CD4-positive, alpha-beta T cell treated with Interleukin-4 for 4 hours (primary cell): Measurements from ENCODE around the gene HOXB1.

ENCODE experiments used
- DNase-seq: peaks from one replicate; pipeline ENCODE4 v3.0.0-alpha.2; 2020

Gene HOXB1

DNA sequence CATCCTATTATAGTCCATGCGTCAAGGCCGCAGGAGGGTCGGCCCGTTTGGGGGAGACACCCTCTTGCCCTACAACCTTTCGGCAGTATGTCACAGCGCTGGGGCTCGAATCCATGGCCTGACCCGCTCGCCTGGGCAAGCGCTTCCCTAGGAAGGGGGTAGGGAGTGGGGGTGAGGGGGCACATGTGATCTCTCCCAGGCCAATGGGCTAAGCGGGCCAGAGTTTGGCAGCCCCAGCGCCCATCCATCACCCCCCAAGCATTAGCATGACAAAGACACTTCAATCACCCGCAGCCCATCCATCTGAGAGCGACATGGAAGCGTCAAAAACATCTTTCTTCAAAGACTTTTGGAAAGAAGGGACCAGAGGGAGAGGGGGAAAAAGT lies at the start of gene HOXB1:
HOXB1 (minus strand) TSS at position 125 of the 386 bp plus-strand sequence; CDS start at position 18, 107 bp downstream.
- no peak for DNase-seq

DNA sequence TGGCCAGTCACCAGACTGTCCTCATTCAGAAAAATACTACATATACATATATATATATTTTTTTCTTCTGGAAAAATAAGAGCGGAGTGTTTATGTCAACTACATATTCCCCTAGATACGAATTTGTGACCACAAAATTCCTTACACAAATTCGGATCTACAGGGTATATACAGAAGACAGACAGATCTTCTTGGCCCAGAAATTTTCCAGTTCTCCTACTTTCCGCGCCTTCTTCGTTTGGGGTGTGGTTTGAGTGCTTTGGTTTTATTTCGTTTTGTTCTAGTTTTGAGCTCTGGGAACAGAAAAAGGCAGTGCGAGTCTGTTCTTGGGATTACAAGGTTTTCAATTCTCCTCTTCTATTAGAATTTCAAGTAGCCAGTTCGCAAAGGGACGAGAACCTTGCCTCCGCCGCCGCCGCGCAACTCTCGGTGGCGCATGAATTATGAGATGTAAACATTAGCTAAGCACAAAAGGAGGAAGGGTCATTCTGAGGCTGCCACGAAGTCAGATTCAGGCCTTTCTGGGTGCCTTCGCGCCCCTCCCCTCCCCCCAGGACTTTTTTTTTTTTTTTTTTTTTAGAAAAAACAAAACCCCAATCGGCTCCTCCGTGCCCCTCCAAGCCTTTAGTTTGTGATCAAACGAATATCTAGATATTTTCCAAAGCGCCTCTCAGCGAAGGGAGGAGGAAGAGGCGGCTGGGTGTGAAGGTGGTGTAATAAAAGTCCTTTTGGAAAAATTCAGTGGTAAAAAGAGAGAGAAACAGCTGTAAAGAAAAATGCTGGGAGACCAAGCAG lies 49.1 kb upstream of the HOXB1 start:
- no peak for DNase-seq

DNA sequence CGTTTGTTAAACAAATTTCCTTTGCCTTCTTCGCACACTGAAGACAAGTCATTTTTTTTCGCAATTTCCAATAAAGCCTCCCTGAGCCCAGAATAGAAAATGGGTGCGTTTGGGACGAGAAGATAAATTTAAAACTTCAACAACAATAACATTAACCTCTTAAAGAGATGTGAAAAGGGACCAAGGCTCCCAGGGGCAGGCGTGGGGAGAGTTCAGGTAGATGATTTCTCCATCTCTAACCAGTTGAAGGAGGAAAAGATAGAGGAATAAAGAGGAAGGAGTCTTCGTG lies 48.6 kb upstream of the HOXB1 start:
- DNase-seq: no peak

DNA sequence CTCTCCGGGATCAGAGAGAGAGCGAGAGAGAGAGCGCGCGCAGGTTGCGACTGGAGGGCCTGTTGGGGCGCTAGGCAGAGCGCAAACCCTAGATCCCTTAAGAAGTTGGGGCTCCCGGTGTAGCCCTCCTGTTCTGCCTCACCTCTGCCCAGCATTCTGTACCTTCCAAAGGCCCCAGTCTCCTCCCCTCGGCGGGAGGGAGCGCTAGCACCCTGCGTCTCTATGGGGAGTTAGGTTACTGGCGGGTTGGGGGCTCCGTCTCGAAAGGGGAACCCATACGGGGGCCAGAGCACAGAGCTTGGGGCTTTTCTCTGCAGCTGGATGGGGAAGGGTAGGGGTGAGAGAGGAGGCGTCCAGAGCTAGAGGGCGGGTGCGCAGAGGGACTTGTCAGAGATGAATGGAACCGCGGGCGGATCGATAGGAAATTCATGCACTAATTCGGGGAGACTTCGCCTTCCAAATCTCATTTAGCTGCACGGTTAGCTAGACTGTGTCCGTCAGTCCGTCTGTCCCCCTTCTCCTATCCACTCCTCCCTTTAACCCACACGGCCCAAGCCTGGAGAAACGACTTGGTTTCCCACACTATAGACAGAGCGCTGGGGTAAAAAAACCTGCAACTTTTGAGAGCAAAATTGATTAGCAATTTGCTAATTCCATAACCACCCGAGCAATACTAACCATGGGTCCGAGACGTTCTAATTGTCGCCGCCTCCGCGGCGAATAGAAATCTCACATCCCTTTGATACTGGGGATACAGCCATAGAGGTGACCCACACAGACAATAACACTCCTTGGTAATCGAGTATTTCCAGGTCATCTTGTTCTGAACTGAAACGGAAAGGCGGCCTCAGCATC lies 48.0 kb upstream of the HOXB1 start:
- no peak for DNase-seq

DNA sequence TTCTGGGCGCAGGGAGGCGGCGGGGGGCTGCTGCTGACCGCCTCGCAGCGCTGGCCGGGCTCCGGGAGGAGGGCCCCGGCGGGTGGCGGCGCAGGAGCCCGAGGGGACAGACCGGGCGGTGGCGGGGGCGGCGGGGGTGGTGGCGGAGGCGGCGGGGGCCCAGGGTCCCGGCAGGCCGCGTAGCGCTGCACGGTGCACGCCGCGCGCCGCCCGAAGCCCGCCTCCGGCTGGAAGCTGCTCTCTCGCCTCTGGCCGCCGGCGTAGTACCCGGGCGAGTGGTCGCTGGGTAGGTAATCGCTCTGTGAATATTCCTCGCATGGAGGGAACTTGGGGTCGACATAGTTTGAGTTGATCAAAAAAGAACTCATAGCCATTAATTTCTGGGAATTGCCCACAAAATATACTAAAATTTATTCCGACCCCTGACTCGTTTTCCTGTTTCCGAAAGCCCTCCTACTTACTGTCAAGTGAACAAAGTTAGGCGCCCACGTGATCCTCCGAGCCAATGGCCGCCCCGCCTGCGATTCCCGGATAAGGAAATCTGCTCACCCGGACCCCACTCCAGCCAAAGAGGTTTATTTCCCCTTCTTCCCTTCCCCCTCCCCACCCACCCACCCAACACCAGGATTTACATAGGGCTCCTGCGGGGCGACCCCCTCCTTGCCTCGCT lies 47.3 kb upstream of the HOXB1 start, which contains the start of gene HOXB4:
HOXB4 (minus strand) TSS at position 405 of the 670 bp plus-strand sequence; CDS start at position 374, 31 bp downstream.
- DNase-seq: peak; percentile 71

DNA sequence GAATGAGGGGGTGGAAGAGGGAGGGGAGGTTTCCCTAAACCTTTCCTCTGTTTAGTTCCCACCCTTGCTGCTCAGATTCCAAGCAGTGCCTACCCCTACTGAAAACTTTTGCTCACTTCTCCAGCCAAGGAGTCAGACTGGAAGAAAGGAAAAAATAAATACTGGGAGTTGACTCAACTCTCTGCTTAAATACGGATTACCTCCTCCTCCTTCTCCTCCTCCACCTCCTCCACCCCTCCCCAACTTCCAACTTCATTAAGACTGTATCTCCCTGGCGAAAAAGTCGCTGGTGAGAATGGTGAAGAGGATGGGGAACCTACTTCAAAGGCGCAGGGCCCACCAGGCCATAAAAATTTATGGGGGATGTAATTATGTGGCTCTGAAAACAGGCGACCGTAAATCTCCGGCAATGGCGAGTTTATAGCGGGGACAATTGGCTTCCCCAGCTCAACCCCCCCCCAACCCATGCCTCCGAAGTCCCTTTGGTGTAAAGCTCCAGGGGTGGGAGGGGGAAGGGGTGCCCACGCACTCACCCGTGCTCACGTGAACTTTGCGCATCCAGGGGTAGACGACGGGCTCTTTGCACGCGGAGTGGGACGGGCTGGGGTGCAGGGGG lies 46.6 kb upstream of the HOXB1 start:
- DNase-seq: no peak

DNA sequence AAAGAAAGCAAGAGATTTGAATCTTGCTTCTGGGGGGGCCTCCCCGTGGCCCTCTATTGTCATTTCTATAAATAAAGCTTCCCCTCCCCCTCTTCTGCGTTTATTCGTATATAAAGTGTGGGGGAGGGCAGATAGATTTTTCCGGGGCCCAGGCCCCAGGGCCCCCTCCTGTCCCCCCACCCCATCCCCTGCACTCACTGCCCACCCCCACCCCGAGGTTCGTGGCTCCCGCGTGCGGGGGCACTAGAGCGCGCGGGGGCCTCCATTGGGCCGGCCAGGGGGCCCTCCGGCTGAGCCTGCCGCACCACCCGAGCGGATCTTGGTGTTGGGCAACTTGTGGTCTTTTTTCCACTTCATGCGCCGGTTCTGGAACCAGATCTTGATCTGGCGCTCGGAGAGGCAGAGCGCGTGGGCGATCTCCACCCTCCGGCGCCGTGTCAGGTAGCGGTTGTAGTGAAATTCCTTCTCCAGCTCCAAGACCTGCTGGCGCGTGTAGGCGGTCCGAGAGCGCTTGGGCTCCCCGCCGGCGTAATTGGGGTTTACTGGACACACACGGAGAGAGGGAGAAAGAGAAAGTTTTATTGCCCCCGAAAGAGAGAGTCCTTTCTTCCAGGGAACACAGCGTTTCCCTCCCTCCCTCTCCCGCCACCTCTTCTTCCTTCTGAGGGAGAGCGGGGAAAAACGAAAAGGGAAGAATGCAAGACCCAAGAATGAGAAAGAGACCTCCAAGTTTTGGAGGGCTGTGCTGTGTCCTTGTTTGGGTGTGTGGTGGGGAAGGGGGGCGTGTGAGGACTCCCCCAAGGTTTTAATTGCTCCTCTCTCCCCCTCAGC lies 45.9 kb upstream of the HOXB1 start:
- DNase-seq: no peak

DNA sequence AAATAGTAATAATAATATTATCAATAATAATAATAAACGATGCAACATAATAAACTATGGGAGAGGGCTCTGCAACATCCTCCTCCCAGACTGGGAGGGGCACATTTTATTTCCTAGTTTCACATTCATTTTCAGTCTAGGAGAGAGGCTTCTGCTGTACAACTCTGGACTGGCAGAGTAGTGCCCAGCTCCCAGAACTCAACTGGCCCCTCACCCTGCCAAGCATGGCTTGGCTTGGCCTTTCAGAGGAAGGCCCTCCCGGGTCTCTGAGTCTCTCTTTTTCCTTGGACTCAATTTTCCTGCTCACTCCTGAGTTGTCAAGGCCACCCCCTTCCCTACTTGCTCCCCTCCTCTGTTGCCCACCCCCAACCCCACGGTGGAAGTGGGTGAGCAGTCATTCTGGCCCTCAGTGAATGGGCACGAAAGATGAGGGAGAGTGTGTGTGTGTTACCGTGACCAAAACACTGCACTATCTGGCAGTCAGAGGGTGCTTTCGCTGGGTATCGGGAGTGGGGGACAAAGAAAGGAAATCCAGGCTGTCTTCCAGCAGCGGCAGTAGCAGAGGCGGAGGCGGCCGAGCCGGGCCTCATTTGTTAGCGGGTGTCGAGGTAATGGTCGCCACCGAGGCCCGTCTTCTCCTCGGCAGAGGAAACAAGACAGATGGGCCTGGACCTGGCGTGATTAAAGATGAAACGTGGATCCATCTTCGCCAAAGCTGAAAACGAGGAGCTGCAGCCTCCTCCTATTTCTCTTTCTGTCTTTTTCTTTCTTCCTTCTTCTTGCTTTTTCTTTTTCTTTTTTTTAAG lies 45.1 kb upstream of the HOXB1 start:
- DNase-seq: no peak

DNA sequence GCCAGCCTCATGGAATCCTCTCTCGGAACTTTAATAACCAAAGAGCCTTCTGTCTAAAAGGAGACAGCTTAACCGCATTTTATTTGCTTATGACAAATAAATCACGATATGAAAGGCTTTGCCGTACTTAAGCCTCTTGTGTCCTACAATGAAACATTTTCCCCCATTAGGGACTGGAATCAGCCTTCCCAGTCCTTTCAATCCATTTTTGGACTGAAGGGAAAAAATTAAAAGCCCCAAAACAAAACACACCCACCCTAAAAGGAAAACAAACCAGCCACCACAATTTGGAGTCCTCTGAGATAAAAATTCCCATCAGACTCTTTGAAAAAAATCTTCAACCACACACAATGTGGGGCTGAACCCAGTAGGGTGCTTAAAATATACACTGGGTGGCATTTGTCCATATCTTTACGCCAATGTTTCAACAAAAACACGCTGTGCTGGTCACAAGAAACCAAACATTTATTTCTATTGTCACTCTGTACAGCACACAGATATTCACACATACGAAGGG lies 44.3 kb upstream of the HOXB1 start:
- DNase-seq: no peak

DNA sequence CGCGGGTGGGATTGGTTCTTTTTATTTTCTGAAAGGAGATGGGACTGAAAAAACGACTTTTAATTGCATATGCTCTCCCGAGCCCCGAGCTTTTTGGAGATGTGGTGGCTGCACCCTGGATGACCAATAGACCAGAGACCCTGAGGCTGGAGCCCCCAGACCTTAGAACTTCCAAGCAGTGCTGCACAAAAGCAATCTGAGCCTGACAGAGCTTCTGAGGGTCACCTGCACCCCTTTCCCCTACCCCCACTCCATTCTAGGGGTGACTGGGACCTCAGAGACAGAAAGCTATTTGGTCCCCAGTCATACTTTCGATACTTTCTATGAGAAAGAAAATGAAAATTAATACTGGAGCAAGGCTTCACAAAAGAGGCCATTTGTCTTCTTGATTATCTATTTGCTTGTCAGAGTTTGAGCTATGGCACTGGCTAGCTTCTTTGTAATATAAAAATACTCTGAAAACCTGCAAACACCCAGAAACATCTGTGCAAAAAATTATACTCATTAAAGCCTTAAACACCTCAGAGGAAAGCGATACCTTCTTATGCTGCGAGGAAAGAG lies 43.8 kb upstream of the HOXB1 start:
- DNase-seq: no peak

DNA sequence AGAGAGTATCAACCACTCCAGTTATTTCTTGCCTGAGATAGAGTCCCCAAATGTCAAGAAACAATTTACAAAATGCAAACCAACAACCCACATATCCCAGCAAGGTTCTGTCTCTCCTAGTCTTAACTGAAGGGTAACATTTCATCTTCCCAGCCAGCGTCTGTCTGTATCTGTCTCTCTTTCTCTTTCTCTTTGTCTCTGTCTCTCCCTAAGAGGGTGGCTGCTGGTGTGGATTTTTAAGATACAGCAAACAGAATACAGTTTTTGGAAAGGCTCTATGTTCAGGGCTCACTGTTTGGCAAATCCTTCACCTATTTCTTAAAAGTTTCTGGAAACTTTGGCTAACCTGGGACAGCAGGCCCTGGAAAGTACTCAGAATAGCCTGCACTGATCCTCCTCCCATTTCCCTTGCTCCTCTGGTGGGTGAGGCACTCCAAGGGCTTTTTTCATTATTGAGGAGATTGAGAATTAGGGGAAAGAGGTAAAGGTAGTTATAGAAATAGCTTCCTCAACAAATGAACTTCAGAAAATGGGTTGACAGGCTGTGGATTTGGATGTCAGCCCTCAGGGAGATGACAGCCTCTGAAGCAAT lies 41.1 kb upstream of the HOXB1 start:
- no peak for DNase-seq

DNA sequence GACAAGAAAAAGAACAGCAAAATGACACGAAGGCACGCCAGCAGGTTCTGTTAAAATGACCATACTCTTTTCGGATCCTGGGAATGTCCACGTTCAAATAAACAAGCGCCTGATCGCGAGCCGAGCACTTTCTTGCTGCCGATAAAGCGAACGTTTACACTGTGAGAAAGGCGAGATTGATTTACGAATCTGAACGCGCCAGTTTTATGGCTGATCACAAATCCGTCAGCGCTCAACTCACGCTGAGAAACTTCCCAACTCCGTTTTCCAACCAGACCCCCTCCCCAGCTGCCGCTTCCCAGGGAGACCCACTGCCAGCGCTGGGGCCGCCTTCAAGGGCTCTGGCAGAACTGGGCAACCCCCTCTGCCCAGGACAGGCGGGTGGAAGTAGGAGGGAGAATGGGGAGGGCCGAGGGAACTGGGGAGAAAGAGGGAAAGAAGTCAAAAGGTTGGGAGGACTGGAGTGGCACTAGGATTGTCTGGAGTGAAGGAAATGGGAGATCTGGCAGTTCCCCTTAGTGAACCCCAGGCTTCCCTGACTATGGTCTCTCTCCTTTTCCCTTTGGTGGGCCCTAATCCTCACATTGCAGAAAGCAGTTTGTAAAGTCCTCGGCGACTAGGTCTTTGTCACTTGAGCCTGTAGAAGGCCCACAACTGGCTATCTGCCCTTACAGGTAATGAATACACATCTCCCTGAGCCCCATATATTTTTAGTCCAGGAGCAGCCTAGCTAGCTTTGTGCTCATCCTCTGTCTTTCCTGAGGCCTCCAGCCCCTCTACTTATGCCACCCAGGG lies 40.4 kb upstream of the HOXB1 start:
- DNase-seq: no peak

DNA sequence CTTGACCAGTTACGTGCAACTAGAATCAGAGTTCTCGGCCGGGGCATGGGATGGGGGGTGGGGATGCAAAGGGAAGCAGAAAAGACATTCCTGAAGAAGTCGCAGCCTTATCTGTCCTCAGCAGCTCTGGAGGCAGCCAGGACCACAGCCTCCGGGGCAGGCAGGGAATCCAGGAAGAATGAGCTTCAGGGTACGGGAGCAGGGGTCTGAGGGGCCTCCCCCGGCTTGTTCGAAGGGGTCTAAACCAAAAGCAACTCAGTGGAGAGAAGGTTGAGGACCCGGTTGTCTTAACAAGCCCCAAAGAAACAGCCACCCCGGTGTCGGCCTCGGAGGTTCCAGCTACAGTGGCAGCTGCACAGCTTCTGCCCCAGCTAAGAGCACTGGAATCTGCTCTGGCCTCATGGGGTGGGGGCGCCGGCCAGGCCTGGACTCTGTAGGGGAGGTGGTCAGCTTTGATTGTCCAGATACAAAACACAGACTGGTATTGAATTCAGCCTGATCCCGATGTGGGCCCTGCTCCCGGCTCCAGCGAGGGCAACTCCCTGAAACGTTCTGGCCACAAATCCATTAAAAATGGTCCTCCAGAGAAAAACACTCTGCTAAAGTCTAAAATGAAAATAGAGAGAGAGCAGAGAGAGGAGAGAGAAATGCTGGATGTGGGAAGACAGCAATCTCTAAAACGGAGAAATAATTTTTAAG lies 39.7 kb upstream of the HOXB1 start:
- DNase-seq: no peak

DNA sequence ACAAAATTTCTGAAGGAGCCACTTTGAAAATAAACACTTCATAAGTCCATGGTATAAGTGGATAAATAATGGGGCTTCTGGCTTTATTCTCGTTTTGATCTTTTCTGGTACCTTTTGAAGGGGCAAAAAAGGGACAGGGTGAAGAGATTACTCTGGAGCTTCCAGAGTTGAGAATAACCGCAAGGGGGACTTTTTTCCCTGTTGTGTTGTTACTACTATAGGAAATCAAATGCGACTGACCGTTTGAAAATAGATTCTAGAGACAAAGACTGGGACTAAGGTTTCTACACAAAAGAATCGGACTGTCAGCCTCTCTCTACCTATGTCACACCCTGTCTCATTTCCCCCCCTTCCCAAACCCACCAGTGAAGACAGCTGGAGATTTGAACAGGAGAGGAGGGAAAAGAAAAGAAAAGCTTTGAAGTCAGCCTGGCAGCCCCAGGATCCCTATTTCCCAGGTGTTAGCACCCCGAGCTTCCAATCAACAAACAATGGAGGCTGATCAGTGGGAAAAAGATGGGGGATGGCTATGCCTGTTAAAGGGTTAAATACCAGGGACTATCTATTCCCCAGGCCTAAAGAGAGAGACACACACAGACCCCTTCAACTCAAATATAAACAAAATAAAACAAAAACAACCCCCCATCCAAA lies 39.0 kb upstream of the HOXB1 start:
- DNase-seq: no peak

DNA sequence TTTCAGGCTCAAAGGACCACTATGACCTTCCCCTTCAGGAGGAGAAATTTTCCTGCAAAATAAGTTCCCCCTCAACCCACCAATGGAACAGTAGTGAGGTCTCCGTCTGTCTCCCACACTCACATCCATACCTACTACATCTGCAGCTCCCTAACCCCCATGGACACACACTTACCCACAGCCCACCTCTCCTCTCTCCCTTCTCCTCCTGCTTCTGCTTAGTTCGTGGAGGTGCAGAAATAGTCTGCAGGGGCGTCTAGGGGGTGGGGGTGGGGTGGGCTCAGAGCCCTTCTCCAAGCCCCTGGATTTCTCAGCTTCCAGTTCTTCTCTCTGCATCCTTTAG lies 38.4 kb upstream of the HOXB1 start:
- no peak for DNase-seq

DNA sequence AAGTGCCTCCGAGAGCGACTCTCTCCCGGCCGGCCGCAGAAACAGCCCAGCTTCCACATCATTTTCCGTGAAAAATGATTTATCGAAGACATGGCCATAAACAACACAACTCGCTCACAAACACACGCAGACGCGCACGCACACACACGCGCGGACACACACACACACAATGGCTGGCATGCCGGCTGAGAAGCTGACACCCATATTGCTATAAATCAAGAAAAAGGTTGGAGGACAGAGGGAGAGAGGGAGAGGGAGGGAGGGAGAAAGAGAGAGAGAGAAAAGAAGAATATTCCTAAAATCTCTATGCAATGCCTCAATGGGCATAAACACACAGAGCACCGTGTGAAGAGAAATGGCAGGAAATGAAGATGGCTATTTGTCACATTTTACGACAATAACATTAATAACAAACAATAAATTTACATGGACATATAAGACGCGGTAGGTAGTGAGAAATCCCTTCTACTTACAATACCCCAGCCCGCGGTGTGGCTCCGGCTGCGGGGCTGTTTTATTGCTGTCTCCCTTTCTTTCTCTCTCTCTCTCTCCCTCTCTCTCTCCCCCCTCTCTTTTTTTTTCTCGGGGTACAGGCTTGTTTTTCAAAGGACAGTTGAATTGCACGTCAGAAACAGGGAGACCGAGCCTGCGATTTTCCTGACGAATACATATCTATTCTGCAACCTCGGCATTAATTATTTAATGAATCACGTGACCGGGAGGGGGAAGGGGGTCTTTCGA lies 37.9 kb upstream of the HOXB1 start:
- no peak for DNase-seq

DNA sequence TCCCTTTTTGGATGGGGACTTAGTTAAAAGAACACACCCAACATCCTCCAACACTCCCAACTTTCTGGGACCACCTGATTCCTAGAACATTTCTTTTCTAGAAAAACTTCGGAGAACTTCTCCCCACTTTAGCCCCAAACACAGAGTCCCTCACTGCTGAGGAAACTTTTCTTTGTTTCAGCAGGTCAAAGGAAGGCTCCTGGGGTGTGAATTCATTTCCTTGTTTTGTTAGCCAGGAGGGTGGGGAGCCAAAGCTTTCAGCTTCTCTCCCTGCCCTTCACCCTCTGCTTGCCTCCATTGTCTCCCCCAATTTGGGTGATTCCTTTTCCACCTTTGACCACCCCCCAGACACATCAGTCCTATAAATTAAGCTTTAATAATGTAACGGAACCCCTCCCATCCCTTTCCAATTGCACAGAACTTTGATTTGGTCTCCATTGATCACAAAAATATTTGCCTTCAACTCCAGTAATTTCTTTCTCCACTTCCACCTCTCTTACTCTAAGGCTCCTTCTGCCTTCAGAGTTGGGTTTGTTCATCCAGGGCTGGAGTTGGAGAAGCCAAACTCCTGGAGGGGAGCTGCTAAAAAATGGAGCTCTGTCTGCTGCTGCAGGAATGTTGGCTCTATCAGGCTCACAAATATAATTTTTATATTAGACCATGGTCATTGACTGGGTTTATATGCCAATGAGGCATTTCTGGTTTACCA lies 37.0 kb upstream of the HOXB1 start:
- no peak for DNase-seq
